ENCODE data around the gene MAPK11.

The MAPK11 gene

GRCh38 chr22:50311606-50312351, 41.6 kb upstream of the MAPK11 start:
- no peak overlapping the region for H3K27ac ChIP-seq (ENCODE audit: low read length)

GRCh38 chr22:50310949-50311444, 40.8 kb upstream of the MAPK11 start:
- Histone ChIP-seq H3K4me1 (ENCODE audit: insufficient read depth, low read length) (peaks cover 19% of the 10 kb centered on the region), H3K36me3 (ENCODE audit: insufficient read depth, low read length) (no peaks in the 10 kb centered on the region), H3K79me2 (ENCODE audit: insufficient read depth, low read length) (no peaks in the 10 kb centered on the region), H3K4me3 (ENCODE audit: low read depth in 1 of 2, low read length in 2 of 2) (no peak overlapping the region), H3K27me3 (ENCODE audit: insufficient read depth, low read length, poor library complexity) (peaks cover 29% of the 10 kb centered on the region), H3K4me2 (ENCODE audit: insufficient read depth, low read length) (no peak overlapping the region), H3K27ac (ENCODE audit: low read length) (no peak overlapping the region), H3K9me3 (ENCODE audit: insufficient read depth, low read length, severe bottlenecking) (no peaks in the 10 kb centered on the region), H2AFZ (ENCODE audit: low read depth, low read length) (no peak overlapping the region), H4K20me1 (ENCODE audit: insufficient read depth, low read length) (peaks cover 21% of the 10 kb centered on the region), H3K9ac (ENCODE audit: low read depth, low read length) (no peak overlapping the region)
- DNase-seq (no peak), ATAC-seq (ENCODE audit: insufficient read depth, low read depth) (no peak)
- no peak for TF ChIP-seq CTCF (IDR thresholded peaks at IDR 0.05; ENCODE audit: borderline replicate concordance, extremely low read depth, low read length, poor library complexity, severe bottlenecking)

More at GRCh38 chr22:50311606-50312351, 41.6 kb upstream of the MAPK11 start:
- H3K79me2 ChIP-seq (ENCODE audit: insufficient read depth, low read length): no peaks in the 10 kb centered on the region
- H2AFZ ChIP-seq (ENCODE audit: low read depth, low read length): no peak overlapping the region
- H3K4me1 ChIP-seq (ENCODE audit: insufficient read depth, low read length): peaks cover 11% of the 10 kb centered on the region
- ATAC-seq (ENCODE audit: insufficient read depth, low read depth) (no peak), DNase-seq (no peak)
- peaks cover 21% of the 10 kb centered on the region for H3K27me3 ChIP-seq (ENCODE audit: insufficient read depth, low read length, poor library complexity)
- no peak overlapping the region for H3K9ac ChIP-seq (ENCODE audit: low read depth, low read length)
- H3K4me2 ChIP-seq (ENCODE audit: insufficient read depth, low read length): no peak overlapping the region
- H3K9me3 ChIP-seq (ENCODE audit: insufficient read depth, low read length, severe bottlenecking): no peaks in the 10 kb centered on the region
- TF ChIP-seq CTCF (IDR thresholded peaks at IDR 0.05; ENCODE audit: borderline replicate concordance, extremely low read depth, low read length, poor library complexity, severe bottlenecking) (no peak), EZH2 (IDR thresholded peaks at IDR 0.05; ENCODE audit: borderline replicate concordance, low read depth, low read length, severe bottlenecking) (no peak)
- no peak overlapping the region for H3K4me3 ChIP-seq (ENCODE audit: low read depth in 1 of 2, low read length in 2 of 2)
- H4K20me1 ChIP-seq (ENCODE audit: insufficient read depth, low read length): peaks cover 18% of the 10 kb centered on the region
- H3K36me3 ChIP-seq (ENCODE audit: insufficient read depth, low read length): no peaks in the 10 kb centered on the region

- DNase-seq (no peak), ATAC-seq (ENCODE audit: insufficient read depth, low read depth) (no peak)
- H3K9me3 ChIP-seq (ENCODE audit: insufficient read depth, low read length, severe bottlenecking): no peaks in the 10 kb centered on the region
- peaks cover 20% of the 10 kb centered on the region for H4K20me1 ChIP-seq (ENCODE audit: insufficient read depth, low read length)
- TF ChIP-seq CTCF (IDR thresholded peaks at IDR 0.05; ENCODE audit: borderline replicate concordance, extremely low read depth, low read length, poor library complexity, severe bottlenecking): no peak
- no peak for TF ChIP-seq EZH2 (IDR thresholded peaks at IDR 0.05; ENCODE audit: borderline replicate concordance, low read depth, low read length, severe bottlenecking)
- H3K27me3 ChIP-seq (ENCODE audit: insufficient read depth, low read length, poor library complexity): peaks cover 31% of the 10 kb centered on the region
- H3K36me3 ChIP-seq (ENCODE audit: insufficient read depth, low read length): no peaks in the 10 kb centered on the region
- H3K27ac ChIP-seq (ENCODE audit: low read length): no peak overlapping the region
- H3K9ac ChIP-seq (ENCODE audit: low read depth, low read length): no peak overlapping the region
- H3K79me2 ChIP-seq (ENCODE audit: insufficient read depth, low read length): no peaks in the 10 kb centered on the region
- no peak overlapping the region for H3K4me3 ChIP-seq (ENCODE audit: low read depth in 1 of 2, low read length in 2 of 2)
- no peak overlapping the region for H3K4me2 ChIP-seq (ENCODE audit: insufficient read depth, low read length)
- H2AFZ ChIP-seq (ENCODE audit: low read depth, low read length): no peak overlapping the region
- H3K4me1 ChIP-seq (ENCODE audit: insufficient read depth, low read length): peaks cover 19% of the 10 kb centered on the region
Measured at GRCh38 chr22:50310031-50310722, 40.0 kb upstream of the MAPK11 start.

All from DND-41 (cell line).